Measurements from ENCODE around the gene KPNA6.
"Not testable (repeated sequence)": the region's sequence is repeated elsewhere in the genome, so short reads cannot be mapped to it uniquely, and the experiment has no call there.

Gene KPNA6

GRCh38 chr1:32143302-32143695 is 35.4 kb downstream of the KPNA6 start:
- not testable (repeated sequence) for DNase-seq

- DNase-seq: no peak
Measured at GRCh38 chr1:32144033-32144432, 36.2 kb downstream of the KPNA6 start.

- not testable (repeated sequence) for DNase-seq
Measured at GRCh38 chr1:32147799-32148198, 39.9 kb downstream of the KPNA6 start.

GRCh38 chr1:32150847-32151246 is 43.0 kb downstream of the KPNA6 start:
- DNase-seq: no peak

GRCh38 chr1:32151319-32151787 is 43.5 kb downstream of the KPNA6 start:
- no peak for DNase-seq

- DNase-seq: no peak
Measured at GRCh38 chr1:32159189-32159588, 51.3 kb downstream of the KPNA6 start.

GRCh38 chr1:32163405-32163804 is 55.5 kb downstream of the KPNA6 start:
- no peak for DNase-seq

GRCh38 chr1:32165633-32166032 is 57.8 kb downstream of the KPNA6 start:
- not testable (repeated sequence) for DNase-seq

GRCh38 chr1:32170991-32171390 is 63.1 kb downstream of the KPNA6 start:
- DNase-seq: no peak

- no peak for DNase-seq
Measured at GRCh38 chr1:32172621-32173245, 64.9 kb downstream of the KPNA6 start.

GRCh38 chr1:32178380-32179192 is 70.7 kb downstream of the KPNA6 start:
- DNase-seq: no peak

GRCh38 chr1:32179193-32179442 is 71.3 kb downstream of the KPNA6 start:
- peak; percentile 64 for DNase-seq

GRCh38 chr1:32179443-32180185 is 71.8 kb downstream of the KPNA6 start, which contains the start of gene TXLNA:
Gene TXLNA (plus strand): TSS chr1:32179675. CDS start chr1:32180346, 671 bp downstream.
- DNase-seq: peak; percentile 85

GRCh38 chr1:32180186-32181060 is 72.6 kb downstream of the KPNA6 start:
- DNase-seq: no peak

GRCh38 chr1:32181065-32181464 is 73.2 kb downstream of the KPNA6 start:
- DNase-seq: no peak

- no peak for DNase-seq
Measured at GRCh38 chr1:32181563-32181962, 73.7 kb downstream of the KPNA6 start.

GRCh38 chr1:32182060-32182459 is 74.2 kb downstream of the KPNA6 start:
- no peak for DNase-seq

GRCh38 chr1:32184650-32185049 is 76.8 kb downstream of the KPNA6 start:
- no peak for DNase-seq

GRCh38 chr1:32186077-32186476 is 78.2 kb downstream of the KPNA6 start:
- DNase-seq: no peak

- no peak for DNase-seq
Measured at GRCh38 chr1:32186491-32186890, 78.6 kb downstream of the KPNA6 start.

- no peak for DNase-seq
Measured at GRCh38 chr1:32187850-32188249, 80.0 kb downstream of the KPNA6 start.

GRCh38 chr1:32192220-32192948 is 84.5 kb downstream of the KPNA6 start:
- no peak for DNase-seq

Data from NCI-H510A treated with DMSO at 0.1 percent for 48 hours (cell line).